MCF 10A (cell line): ENCODE measurements around the gene GALNT12. TPM values are rescaled to one million over a fixed set of nuclear protein-coding genes. Genes with fewer than 3 reads are reported as not detected.

Experiments
- BruUV-seq: library from RNA; stranded (reverse); fragments of 400-500 nt; replicated peaks from 2 replicates; lab custom pipeline; 2021; lab: Mats Ljungman, UMichigan
- CTCF ChIA-PET: fragments of 300-600 bp; sonication (Branson Sonifier 250); formaldehyde crosslinking; extraction: SDS; loops from one replicate; lab custom pipeline; 2021; ENCODE audit warnings: antibody characterized with exemption, inconsistent platforms; lab: Yijun Ruan, JAX
- POLR2A ChIA-PET: fragments of 300-600, 350-650 bp; sonication (Branson Sonifier 250); formaldehyde crosslinking; extraction: SDS; loops from one replicate; lab custom pipeline; 2020; ENCODE audit warnings: antibody characterized with exemption, inconsistent platforms; lab: Yijun Ruan, JAX
- DNase-seq: peaks from one replicate; pipeline ENCODE4 v3.0.0-alpha.2; 2018; ENCODE audit not compliant: unreplicated experiment
- H3K27ac Mint-ChIP-seq: one replicate; pipeline ENCODE4 v1.8.0; 2022; ENCODE audit warnings: mild to moderate bottlenecking, low read depth, mixed read lengths; ENCODE audit not compliant: unreplicated experiment
- H3K27me3 Mint-ChIP-seq: one replicate; pipeline ENCODE4 v1.8.0; 2022; ENCODE audit warnings: mixed read lengths; ENCODE audit not compliant: insufficient read depth, unreplicated experiment
- H3K36me3 Mint-ChIP-seq: one replicate; pipeline ENCODE4 v1.8.0; 2022; ENCODE audit warnings: mild to moderate bottlenecking, moderate library complexity, mixed read lengths; ENCODE audit not compliant: insufficient read depth, unreplicated experiment
- H3K4me1 Mint-ChIP-seq: one replicate; pipeline ENCODE4 v1.8.0; 2022; ENCODE audit warnings: mixed read lengths; ENCODE audit not compliant: insufficient read depth, unreplicated experiment
- H3K4me3 Mint-ChIP-seq: one replicate; pipeline ENCODE4 v1.8.0; 2022; ENCODE audit warnings: mild to moderate bottlenecking, moderate library complexity, mixed read lengths; ENCODE audit not compliant: unreplicated experiment
- H3K9me3 Mint-ChIP-seq: one replicate; pipeline ENCODE4 v1.8.0; 2022; ENCODE audit warnings: mixed read lengths; ENCODE audit not compliant: unreplicated experiment
- intact Hi-C: fragments of 100-400 bp; cut with micrococcal nuclease; formaldehyde crosslinking; loops from 2 replicates; pipeline ENCODE4 v1.14.1; 2022
- total RNA-seq: library from RNA; stranded (reverse); gene quantifications from 2 replicates; pipeline ENCODE4 v1.2.3, GENCODE V29; 2022
- TF ChIP-seq, protein P1 (sequence below): fragments of 200-600 bp; IDR thresholded peaks from one replicate; pipeline ENCODE4 v1.8.0; 2022; ENCODE audit warnings: antibody characterized with exemption, mild to moderate bottlenecking; ENCODE audit not compliant: unreplicated experiment

Gene GALNT12
- total RNA-seq, 1 experiment from 2014 or later = not detected

DNA sequence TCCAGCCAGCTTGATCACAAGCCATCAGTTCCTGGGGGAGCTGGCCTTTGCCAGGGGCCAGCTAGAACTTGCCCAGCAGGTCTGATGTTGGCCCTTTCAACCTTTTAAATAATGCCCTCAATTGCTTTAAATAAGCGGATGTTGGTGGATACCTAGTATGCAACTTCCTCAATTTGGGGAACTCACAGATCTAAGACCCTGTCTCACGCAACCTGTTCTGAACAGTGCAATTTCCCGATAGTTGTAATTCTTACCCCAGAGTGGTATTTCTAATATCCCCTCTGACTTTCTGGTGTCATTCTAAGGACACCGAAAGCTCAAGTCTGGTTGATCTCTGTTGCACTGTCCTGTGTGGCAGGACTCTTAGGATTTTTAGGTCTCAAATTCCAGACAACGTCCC is 23.1 kb downstream of the GALNT12 start:
- DNase-seq = no peak
- Mint-ChIP-seq H3K4me3 (no peak overlapping the region), H3K4me1 (no peaks in the 10 kb centered on the region), H3K9me3 (no peaks in the 10 kb centered on the region), H3K27ac (no peak overlapping the region), H3K36me3 (no peaks in the 10 kb centered on the region), H3K27me3 (peaks cover 43% of the 10 kb centered on the region)
- ChIA-PET CTCF (no interaction called here), POLR2A (no interaction called here)
- intact Hi-C loops = no loop called here
- TF ChIP-seq, protein P1, sequence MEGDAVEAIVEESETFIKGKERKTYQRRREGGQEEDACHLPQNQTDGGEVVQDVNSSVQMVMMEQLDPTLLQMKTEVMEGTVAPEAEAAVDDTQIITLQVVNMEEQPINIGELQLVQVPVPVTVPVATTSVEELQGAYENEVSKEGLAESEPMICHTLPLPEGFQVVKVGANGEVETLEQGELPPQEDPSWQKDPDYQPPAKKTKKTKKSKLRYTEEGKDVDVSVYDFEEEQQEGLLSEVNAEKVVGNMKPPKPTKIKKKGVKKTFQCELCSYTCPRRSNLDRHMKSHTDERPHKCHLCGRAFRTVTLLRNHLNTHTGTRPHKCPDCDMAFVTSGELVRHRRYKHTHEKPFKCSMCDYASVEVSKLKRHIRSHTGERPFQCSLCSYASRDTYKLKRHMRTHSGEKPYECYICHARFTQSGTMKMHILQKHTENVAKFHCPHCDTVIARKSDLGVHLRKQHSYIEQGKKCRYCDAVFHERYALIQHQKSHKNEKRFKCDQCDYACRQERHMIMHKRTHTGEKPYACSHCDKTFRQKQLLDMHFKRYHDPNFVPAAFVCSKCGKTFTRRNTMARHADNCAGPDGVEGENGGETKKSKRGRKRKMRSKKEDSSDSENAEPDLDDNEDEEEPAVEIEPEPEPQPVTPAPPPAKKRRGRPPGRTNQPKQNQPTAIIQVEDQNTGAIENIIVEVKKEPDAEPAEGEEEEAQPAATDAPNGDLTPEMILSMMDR = no peak
- no TSS peak for BruUV-seq

DNA sequence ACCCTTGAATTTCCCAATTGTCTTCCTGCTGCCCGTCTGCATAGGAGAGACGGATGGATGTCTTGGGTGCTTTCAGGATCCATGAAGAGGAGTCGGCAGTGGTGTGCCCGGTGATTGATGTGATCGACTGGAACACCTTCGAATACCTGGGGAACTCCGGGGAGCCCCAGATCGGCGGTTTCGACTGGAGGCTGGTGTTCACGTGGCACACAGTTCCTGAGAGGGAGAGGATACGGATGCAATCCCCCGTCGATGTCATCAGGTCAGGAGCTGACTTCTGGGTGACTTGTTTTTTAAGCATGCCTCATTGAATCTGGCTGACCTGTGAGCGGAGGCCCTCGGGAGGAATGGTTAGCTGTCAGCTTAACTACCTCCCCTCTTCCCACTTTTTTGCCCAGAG is 24.2 kb downstream of the GALNT12 start:
- H3K36me3 Mint-ChIP-seq = no peaks in the 10 kb centered on the region
- no peak overlapping the region for H3K4me3 Mint-ChIP-seq
- no peaks in the 10 kb centered on the region for H3K9me3 Mint-ChIP-seq
- ChIA-PET POLR2A (no interaction called here), CTCF (interaction anchor here (1.2 to 1.6 kb wide), 2 partner anchors 16 to 18 kb away, joined by 3 read pairs; no protein-coding TSS in a partner anchor)
- no peak for DNase-seq
- no peaks in the 10 kb centered on the region for H3K4me1 Mint-ChIP-seq
- no TSS peak for BruUV-seq
- intact Hi-C loops = no loop called here
- TF ChIP-seq, protein P1 = no peak
- H3K27ac Mint-ChIP-seq = no peak overlapping the region
- peaks cover 51% of the 10 kb centered on the region for H3K27me3 Mint-ChIP-seq

DNA sequence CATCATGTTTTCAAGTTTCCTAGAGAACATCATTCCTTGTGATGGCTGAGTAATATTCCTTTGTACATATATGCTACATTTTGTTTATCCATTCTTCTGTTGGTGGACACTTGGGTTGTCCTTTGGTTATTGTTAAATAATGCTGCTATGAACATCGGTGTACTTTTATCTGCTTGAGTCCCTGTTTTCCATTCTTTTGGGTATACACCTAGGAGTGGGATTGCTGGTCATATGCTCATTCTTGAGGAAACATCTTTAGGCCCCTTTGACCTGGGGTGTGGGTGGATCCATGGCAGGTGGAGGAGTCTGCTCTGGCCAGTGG is 25.3 kb downstream of the GALNT12 start:
- ChIA-PET CTCF (interaction anchor here (1.6 kb wide), 1 partner anchor 17 kb away, joined by 3 read pairs; no protein-coding TSS in a partner anchor), POLR2A (interaction anchor here (0.6 kb wide), 1 partner anchor 168 kb away, joined by 4 read pairs; no protein-coding TSS in a partner anchor)
- Mint-ChIP-seq H3K9me3 (no peaks in the 10 kb centered on the region), H3K36me3 (no peaks in the 10 kb centered on the region), H3K27ac (no peak overlapping the region), H3K4me1 (no peaks in the 10 kb centered on the region), H3K4me3 (no peak overlapping the region), H3K27me3 (peaks cover 54% of the 10 kb centered on the region)
- TF ChIP-seq, protein P1 = no peak
- intact Hi-C loops = no loop called here
- no TSS peak for BruUV-seq
- no peak for DNase-seq

DNA sequence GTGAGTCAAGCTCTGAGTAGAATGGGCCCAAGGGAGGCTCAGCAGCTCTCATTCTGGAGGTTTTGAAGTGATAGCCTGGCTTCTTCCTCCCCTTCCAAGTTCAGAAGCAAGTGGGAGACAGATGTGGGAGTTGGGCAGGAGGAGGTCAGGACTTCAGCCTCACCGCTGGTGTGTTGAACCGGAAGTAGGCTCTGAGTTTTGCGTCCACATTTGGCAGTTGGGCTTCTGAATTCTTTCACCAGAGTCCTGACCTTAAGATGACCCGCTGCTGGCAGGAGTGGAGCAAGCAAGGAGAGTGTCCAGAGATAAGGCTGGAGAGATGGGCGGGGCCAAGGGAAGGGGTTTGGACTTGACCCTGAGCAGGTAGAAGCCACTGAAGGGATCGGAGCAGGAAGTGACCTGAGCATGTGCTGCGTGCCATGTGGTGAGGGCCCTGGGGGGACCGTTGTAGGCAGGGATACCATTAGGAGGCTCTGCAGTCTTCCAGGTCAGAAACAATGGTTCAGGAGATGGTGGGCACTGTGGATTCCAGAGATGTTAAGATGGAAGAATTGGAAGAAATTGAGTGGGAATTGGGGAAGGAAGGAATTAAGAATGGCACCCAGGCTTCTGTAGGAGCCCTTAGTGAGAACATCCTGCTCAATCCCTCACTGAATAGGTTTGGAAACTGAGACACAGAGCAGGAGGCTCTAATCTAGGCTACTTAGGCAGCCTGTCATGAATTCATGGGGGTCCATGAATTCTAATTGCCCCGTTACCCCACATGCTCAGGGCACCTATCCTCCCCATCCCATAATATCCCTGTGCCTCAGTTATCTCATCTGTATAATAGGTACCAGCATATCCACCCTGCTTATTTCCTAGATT is 25.9 kb downstream of the GALNT12 start:
- DNase-seq = no peak
- no TSS peak for BruUV-seq
- no peaks in the 10 kb centered on the region for H3K36me3 Mint-ChIP-seq
- intact Hi-C loops = no loop called here
- POLR2A ChIA-PET = interaction anchor here (0.6 kb wide), 1 partner anchor 167 kb away, joined by 4 read pairs; no protein-coding TSS in a partner anchor
- peaks cover 58% of the 10 kb centered on the region for H3K27me3 Mint-ChIP-seq
- TF ChIP-seq, protein P1 = no peak
- no peak overlapping the region for H3K27ac Mint-ChIP-seq
- CTCF ChIA-PET = interaction anchor here (1.0 to 1.6 kb wide), 2 partner anchors 16 to 165 kb away, joined by 3 read pairs; no protein-coding TSS in a partner anchor
- no peak overlapping the region for H3K4me3 Mint-ChIP-seq
- H3K9me3 Mint-ChIP-seq = no peaks in the 10 kb centered on the region
- no peaks in the 10 kb centered on the region for H3K4me1 Mint-ChIP-seq
